HEK293T (cell line): ENCODE results near the gene FCGR2B.

Source experiments
- ARNT ChIP-seq: fragments of 450-650 bp; IDR thresholded peaks from 2 replicates; pipeline ENCODE4 v1.6.1; 2017; ENCODE audit warnings: mild to moderate bottlenecking
- FOXM1 ChIP-seq: fragments of 450-650 bp; IDR thresholded peaks from 2 replicates; pipeline ENCODE4 v1.6.1; 2017; ENCODE audit warnings: mild to moderate bottlenecking, borderline replicate concordance
- LEF1 ChIP-seq: fragments of 450-650 bp; IDR thresholded peaks from 2 replicates; pipeline ENCODE4 v1.6.1; 2017; ENCODE audit warnings: mild to moderate bottlenecking, borderline replicate concordance
- ZNF384 ChIP-seq: fragments of 450-650 bp; IDR thresholded peaks from 2 replicates; pipeline ENCODE4 v1.6.1; 2016
- TF ChIP-seq, protein P1 (sequence below): fragments of 450-650 bp; IDR thresholded peaks from 2 replicates; pipeline ENCODE4 v1.6.1; 2016

DNA sequence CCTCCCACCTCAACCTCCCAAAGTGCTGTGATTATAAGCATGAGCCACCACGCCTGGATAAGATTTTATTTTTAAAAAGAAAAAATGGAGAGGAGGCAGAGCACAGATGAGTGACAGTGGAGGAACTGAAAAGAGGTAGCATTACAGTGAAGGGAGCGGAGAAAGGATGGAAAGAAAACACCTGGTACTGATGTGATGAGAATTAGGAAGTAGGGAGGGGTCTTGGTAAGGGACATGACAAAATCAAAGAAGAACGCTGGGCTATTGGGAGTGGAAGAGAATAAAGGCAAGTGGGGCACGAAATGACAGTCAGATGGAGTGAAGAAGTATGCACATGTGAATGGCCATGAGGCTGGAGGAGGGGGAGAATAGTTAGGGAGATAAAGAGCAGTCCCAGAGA, 46.4 kb downstream of the FCGR2B start:
- TF ChIP-seq, protein P1, sequence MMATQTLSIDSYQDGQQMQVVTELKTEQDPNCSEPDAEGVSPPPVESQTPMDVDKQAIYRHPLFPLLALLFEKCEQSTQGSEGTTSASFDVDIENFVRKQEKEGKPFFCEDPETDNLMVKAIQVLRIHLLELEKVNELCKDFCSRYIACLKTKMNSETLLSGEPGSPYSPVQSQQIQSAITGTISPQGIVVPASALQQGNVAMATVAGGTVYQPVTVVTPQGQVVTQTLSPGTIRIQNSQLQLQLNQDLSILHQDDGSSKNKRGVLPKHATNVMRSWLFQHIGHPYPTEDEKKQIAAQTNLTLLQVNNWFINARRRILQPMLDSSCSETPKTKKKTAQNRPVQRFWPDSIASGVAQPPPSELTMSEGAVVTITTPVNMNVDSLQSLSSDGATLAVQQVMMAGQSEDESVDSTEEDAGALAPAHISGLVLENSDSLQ: no peak
- TF ChIP-seq LEF1 (no peak), ARNT (no peak), ZNF384 (no peak), FOXM1 (no peak)
